ENCODE data around the gene CLCA2. TPM values are rescaled to one million over a fixed set of nuclear protein-coding genes. Genes with fewer than 3 reads are reported as not detected.
A peak's percentile ranks its signal among the peaks of the same experiment; 100 is the strongest.
"Not testable (repeated sequence)": the region's sequence is repeated elsewhere in the genome, so short reads cannot be mapped to it uniquely, and the experiment has no call there.

Gene CLCA2
- total and polyA plus RNA-seq, 8 donors = 0.06 to 0.12 TPM; not detected in 6

GRCh38 chr1:86500714-86501113 is 76.7 kb downstream of the CLCA2 start:
- ATAC-seq (no peak), DNase-seq (no peak), FAIRE-seq (no peak)
- Histone ChIP-seq H3K27me3 (no peaks in the 10 kb centered on the region), H3K9me3 (no peaks in the 10 kb centered on the region), H3K27ac (no peak overlapping the region), H3K4me3 (no peak overlapping the region), H3K36me3 (no peaks in the 10 kb centered on the region), H3K4me1 (no peaks in the 10 kb centered on the region)
- TF ChIP-seq CTCF (IDR thresholded peaks at IDR 0.05) = no peak
- intact Hi-C loops (cut with DNase I) = loop anchor here in 2 of 3 donors (10.0 kb wide), 1 partner anchor 116 kb away; no protein-coding TSS in a partner anchor
- WGBS, 2 donors = 61 to 69% methylated on average over 2 of the region's 2 CpGs

- not testable (repeated sequence) for H3K27me3 ChIP-seq, H3K36me3 ChIP-seq, DNase-seq, FAIRE-seq, H3K9me3 ChIP-seq, H3K4me1 ChIP-seq, H3K27ac ChIP-seq
- intact Hi-C loops (cut with DNase I) = loop anchor here in 2 of 3 donors (10.0 kb wide), 1 partner anchor 117 kb away; no protein-coding TSS in a partner anchor
- peak in 3 of 4 donors; percentile 23 to 43 (median 32) for TF ChIP-seq CTCF (IDR thresholded peaks at IDR 0.05)
- peak; percentile 53 to 80 (median 78) for ATAC-seq
- H3K4me3 ChIP-seq = peak overlapping the region in 1 of 4 donors; percentile 26
- 17 to 21% methylated on average over 16 of the region's 16 CpGs for WGBS, 2 donors
Measured at GRCh38 chr1:86502125-86502646, 78.2 kb downstream of the CLCA2 start.

- DNase-seq = no peak
- ATAC-seq = peak; percentile 34 to 72 (median 60)
- H3K4me3 ChIP-seq = peak overlapping the region in 1 of 4 donors; percentile 26
Measured at GRCh38 chr1:86502721-86503405, 78.9 kb downstream of the CLCA2 start.

GRCh38 chr1:86503406-86504136 is 79.6 kb downstream of the CLCA2 start:
- FAIRE-seq = no peak
- 47 to 49% methylated on average over 18 of the region's 18 CpGs for WGBS, 2 donors
- Histone ChIP-seq H3K36me3 (no peaks in the 10 kb centered on the region), H3K4me3 (peak overlapping the region in 1 of 4 donors; percentile 18), H3K27me3 (no peaks in the 10 kb centered on the region), H3K9me3 (no peaks in the 10 kb centered on the region), H3K27ac (peak overlapping the region in 1 of 4 donors; percentile 23), H3K4me1 (no peaks in the 10 kb centered on the region)
- no peak for DNase-seq
- TF ChIP-seq CTCF (IDR thresholded peaks at IDR 0.05) = no peak
- ATAC-seq = peak in 3 of 4 donors; percentile 14 to 44 (median 42)
- intact Hi-C loops (cut with DNase I) = loop anchor here in 2 of 3 donors (10.0 kb wide), 1 partner anchor 119 kb away; no protein-coding TSS in a partner anchor

More at GRCh38 chr1:86502721-86503405, 78.9 kb downstream of the CLCA2 start:
- intact Hi-C loops (cut with DNase I) = loop anchor here in 2 of 3 donors (10.0 kb wide), 1 partner anchor 118 kb away; no protein-coding TSS in a partner anchor
- Histone ChIP-seq H3K27ac (peak overlapping the region in 1 of 4 donors; percentile 17), H3K36me3 (no peaks in the 10 kb centered on the region), H3K9me3 (no peaks in the 10 kb centered on the region), H3K4me1 (no peaks in the 10 kb centered on the region), H3K27me3 (no peaks in the 10 kb centered on the region)
- no peak for TF ChIP-seq CTCF (IDR thresholded peaks at IDR 0.05)
- no peak for FAIRE-seq
- WGBS, 2 donors = 36 to 37% methylated on average over 18 of the region's 18 CpGs

Measured in pancreas (tissue), 10 donors.